Esophagus mucosa (tissue), 1 donor: Measurements from ENCODE around the gene RAD18. TPM values are rescaled to one million over a fixed set of nuclear protein-coding genes. Genes with fewer than 3 reads are reported as not detected.

Source experiments
- ATAC-seq: fragments of 200-7000 bp; cut with Tn5 transposase; one replicate; pipeline ENCODE4 v1.9.1; 2020
- total RNA-seq: library from RNA; stranded (reverse); gene quantifications from one replicate; pipeline ENCODE4 v1.2.4, GENCODE V29; 2023
- donor health status: DM: yes; HTN: yes; CAD: no.

RAD18 gene
- total RNA-seq, 1 donor from 2014 or later: 9.4 TPM

- no peak for ATAC-seq
Measured at GRCh38 chr3:8985411-8985831, 22.1 kb upstream of the RAD18 start.

GRCh38 chr3:8984526-8984925 is 21.3 kb upstream of the RAD18 start:
- ATAC-seq: no peak

GRCh38 chr3:8984081-8984480 is 20.8 kb upstream of the RAD18 start:
- no peak for ATAC-seq

- ATAC-seq: no peak
Measured at GRCh38 chr3:8983591-8983990, 20.3 kb upstream of the RAD18 start.

- no peak for ATAC-seq
Measured at GRCh38 chr3:8983026-8983425, 19.8 kb upstream of the RAD18 start.

- no peak for ATAC-seq
Measured at GRCh38 chr3:8982509-8982908, 19.2 kb upstream of the RAD18 start.

- no peak for ATAC-seq
Measured at GRCh38 chr3:8981700-8982099, 18.4 kb upstream of the RAD18 start.

- ATAC-seq: no peak
Measured at GRCh38 chr3:8981296-8981695, 18.0 kb upstream of the RAD18 start.

GRCh38 chr3:8980756-8981257 is 17.5 kb upstream of the RAD18 start:
- ATAC-seq: no peak

- no peak for ATAC-seq
Measured at GRCh38 chr3:8979262-8979661, 16.0 kb upstream of the RAD18 start.

- no peak for ATAC-seq
Measured at GRCh38 chr3:8978551-8978950, 15.3 kb upstream of the RAD18 start.

- ATAC-seq: no peak
Measured at GRCh38 chr3:8976540-8977182, 13.4 kb upstream of the RAD18 start.

- ATAC-seq: no peak
Measured at GRCh38 chr3:8975081-8976020, 12.1 kb upstream of the RAD18 start.

- no peak for ATAC-seq
Measured at GRCh38 chr3:8974458-8974857, 11.2 kb upstream of the RAD18 start.

GRCh38 chr3:8972639-8973038 is 9.4 kb upstream of the RAD18 start:
- ATAC-seq: peak; percentile 47

- peak; percentile 71 for ATAC-seq
Measured at GRCh38 chr3:8970971-8971589, 7.8 kb upstream of the RAD18 start.

GRCh38 chr3:8969241-8969640 is 6.0 kb upstream of the RAD18 start:
- ATAC-seq: no peak

GRCh38 chr3:8968375-8968882 is 5.2 kb upstream of the RAD18 start:
- no peak for ATAC-seq

GRCh38 chr3:8967553-8967952 is 4.3 kb upstream of the RAD18 start:
- no peak for ATAC-seq

- no peak for ATAC-seq
Measured at GRCh38 chr3:8966820-8967348, 3.6 kb upstream of the RAD18 start.

- no peak for ATAC-seq
Measured at GRCh38 chr3:8966150-8966819, 3.0 kb upstream of the RAD18 start.
